ENCODE measurements around the gene SRP9. TPM values are rescaled to one million over a fixed set of nuclear protein-coding genes. Genes with fewer than 3 reads are reported as not detected.
"Not testable (repeated sequence)": the region's sequence is repeated elsewhere in the genome, so short reads cannot be mapped to it uniquely, and the experiment has no call there.

SRP9 gene
- total RNA-seq, 2 experiments from 2014 or later: 275 to 304 TPM

DNA sequence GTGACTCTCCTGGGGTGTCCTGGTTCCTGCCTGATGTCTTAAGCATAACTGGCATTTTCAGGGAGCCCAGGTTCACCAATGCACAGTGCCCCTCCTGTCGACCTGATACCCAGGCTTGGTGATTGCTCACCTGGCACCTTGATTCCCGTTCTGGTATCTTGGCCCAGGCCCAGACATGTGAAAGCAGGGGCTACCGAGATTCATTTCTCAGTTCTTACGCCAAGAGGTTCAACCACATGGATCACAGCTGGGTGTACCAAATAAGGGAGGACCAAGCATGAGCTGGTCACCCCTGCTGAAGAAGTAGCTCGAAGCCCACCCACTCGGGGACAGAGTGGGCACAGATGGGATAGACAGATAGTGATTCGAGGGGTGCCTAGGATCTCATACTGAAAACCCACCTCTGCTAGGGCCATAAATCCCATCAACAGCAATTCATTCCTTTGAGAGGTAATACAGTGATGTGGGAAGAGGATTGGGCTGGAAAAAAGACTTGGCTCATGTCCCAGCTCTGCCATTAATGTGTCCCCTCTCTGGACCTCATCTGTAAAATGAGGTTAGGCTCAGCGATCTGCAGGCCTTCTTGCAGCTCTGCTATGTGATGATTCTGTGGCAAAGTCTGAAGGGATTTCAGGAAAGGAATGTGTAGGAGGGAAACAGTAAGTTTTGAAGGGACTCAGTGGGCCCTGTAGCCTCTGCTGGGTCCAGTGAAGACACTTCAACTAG, 35.0 kb downstream of the SRP9 start:
- ATAC-seq: no peak
- Mint-ChIP-seq H3K36me3 (ENCODE audit: low read depth) (no peaks in the 10 kb centered on the region), H3K9me3 (no peaks in the 10 kb centered on the region), H3K4me3 (no peak overlapping the region), H3K27ac (no peak overlapping the region), H3K4me1 (ENCODE audit: low read depth) (peaks cover 13% of the 10 kb centered on the region), H3K27me3 (no peaks in the 10 kb centered on the region)
- POLR2A ChIA-PET: interaction anchor here (0.7 to 0.9 kb wide), 2 partner anchors 35 to 99 kb away, joined by 3 read pairs; partner anchors contain the start of gene SRP9
- TF ChIP-seq, protein P1, sequence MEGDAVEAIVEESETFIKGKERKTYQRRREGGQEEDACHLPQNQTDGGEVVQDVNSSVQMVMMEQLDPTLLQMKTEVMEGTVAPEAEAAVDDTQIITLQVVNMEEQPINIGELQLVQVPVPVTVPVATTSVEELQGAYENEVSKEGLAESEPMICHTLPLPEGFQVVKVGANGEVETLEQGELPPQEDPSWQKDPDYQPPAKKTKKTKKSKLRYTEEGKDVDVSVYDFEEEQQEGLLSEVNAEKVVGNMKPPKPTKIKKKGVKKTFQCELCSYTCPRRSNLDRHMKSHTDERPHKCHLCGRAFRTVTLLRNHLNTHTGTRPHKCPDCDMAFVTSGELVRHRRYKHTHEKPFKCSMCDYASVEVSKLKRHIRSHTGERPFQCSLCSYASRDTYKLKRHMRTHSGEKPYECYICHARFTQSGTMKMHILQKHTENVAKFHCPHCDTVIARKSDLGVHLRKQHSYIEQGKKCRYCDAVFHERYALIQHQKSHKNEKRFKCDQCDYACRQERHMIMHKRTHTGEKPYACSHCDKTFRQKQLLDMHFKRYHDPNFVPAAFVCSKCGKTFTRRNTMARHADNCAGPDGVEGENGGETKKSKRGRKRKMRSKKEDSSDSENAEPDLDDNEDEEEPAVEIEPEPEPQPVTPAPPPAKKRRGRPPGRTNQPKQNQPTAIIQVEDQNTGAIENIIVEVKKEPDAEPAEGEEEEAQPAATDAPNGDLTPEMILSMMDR (IDR thresholded peaks at IDR 0.05): no peak
- no peak for DNase-seq
- intact Hi-C loops (cut with micrococcal nuclease): no loop called here
- CTCF ChIA-PET: interaction anchor here (1.0 to 1.1 kb wide), 2 partner anchors 35 to 338 kb away, joined by 3 to 5 read pairs; partner anchors contain the start of gene SRP9

DNA sequence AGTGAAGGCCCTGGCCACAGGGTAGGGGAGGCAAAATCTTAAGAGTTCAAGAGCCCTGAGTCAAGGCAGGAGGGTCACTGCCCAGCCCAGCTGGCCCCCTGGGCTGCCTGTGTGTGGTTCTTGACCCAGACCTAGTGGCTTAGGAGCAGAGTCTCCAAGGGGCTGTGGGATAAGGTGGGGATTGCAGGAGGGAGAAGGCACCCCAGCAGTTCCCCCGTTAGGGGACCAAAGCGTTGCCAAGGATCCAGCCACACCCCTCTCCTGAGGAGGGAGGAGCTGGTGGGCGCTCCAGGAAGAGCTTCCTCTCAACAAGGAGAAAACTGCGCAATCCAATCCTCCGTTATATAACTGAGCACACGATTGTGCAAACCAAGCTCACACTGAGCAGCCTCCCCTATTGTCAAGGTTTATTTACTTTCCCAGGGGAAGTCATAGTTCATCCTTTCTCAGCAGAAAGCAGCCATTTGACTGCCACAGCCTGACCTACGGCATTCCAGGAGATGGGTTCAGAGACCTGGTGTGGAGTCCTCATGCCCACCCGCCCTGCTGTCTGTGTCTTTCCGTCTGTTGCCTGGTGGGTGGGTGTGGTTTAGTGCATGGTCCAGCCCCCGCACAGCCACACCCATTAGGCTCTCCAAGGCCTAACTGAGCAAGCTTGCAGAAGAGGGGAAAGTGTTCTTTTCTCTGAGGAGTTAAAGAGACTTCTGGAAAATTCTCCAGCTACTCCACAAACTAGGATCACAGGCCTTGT, 35.8 kb downstream of the SRP9 start:
- intact Hi-C loops (cut with micrococcal nuclease): no loop called here
- TF ChIP-seq, protein P1 (IDR thresholded peaks at IDR 0.05): no peak
- Mint-ChIP-seq H3K9me3 (no peaks in the 10 kb centered on the region), H3K27me3 (no peaks in the 10 kb centered on the region), H3K4me3 (no peak overlapping the region), H3K36me3 (ENCODE audit: low read depth) (no peaks in the 10 kb centered on the region), H3K4me1 (ENCODE audit: low read depth) (peaks cover 17% of the 10 kb centered on the region), H3K27ac (no peak overlapping the region)
- ChIA-PET CTCF (interaction anchor here (1.0 to 2.5 kb wide), 3 partner anchors 36 to 339 kb away, joined by 3 to 6 read pairs (median 5); partner anchors contain the start of gene SRP9), POLR2A (interaction anchor here (0.7 to 1.2 kb wide), 4 partner anchors 35 to 110 kb away, joined by 3 read pairs; partner anchors contain the start of genes PYCR2 and SRP9)
- DNase-seq (peak; percentile 30), ATAC-seq (no peak)

DNA sequence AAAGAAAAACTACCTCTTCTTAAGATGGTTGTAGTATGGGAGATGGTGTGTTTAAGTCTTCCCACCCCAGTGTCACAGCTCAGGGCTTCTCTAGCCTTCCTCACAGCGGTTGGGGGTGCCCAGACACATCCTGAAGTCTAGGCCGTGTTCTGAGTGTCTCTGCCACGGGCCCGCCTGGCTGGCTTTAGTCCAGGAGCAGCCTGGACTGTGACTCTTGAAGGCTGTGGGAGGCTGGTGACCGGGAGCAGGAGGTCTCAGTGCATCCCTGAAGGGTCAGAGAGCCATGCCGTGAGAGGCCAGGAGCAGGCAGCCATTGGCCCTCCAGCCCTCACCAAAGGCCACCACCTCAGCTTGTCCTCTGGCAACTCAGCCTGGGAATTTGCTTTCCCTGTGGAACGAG, 36.8 kb downstream of the SRP9 start:
- Mint-ChIP-seq H3K9me3 (no peaks in the 10 kb centered on the region), H3K4me3 (no peak overlapping the region), H3K4me1 (ENCODE audit: low read depth) (peaks cover 14% of the 10 kb centered on the region), H3K27me3 (no peaks in the 10 kb centered on the region), H3K27ac (no peak overlapping the region), H3K36me3 (ENCODE audit: low read depth) (no peaks in the 10 kb centered on the region)
- TF ChIP-seq, protein P1 (IDR thresholded peaks at IDR 0.05): no peak
- ATAC-seq: no peak
- DNase-seq: no peak
- intact Hi-C loops (cut with micrococcal nuclease): no loop called here
- CTCF ChIA-PET: interaction anchor here (2.5 kb wide), 1 partner anchor 340 kb away, joined by 6 read pairs; no protein-coding TSS in a partner anchor
- POLR2A ChIA-PET: interaction anchor here (1.1 to 1.2 kb wide), 2 partner anchors 47 to 109 kb away, joined by 3 read pairs; partner anchors contain the start of gene PYCR2

DNA sequence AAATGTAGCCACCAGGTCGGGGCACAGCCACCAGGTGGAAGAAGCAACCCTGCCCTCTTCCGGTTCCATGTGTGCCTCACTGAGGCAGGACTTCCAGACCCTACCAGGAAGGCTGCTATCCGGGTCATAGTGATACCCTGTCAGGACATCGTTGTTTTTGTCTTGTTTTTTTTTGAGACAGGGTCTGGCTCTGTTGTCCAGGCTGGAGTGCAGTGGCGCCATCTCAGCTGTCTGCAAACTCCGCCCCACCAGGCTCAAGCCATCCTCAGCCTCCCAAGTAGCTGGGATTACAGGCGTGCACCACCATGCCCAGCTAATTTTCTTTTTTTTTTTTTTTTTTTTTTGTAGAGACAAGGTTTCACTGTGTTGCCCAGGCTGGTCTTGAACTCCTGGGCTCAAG, 37.5 kb downstream of the SRP9 start:
- H3K9me3 Mint-ChIP-seq; H3K36me3 Mint-ChIP-seq (ENCODE audit: low read depth); ATAC-seq; H3K27me3 Mint-ChIP-seq; DNase-seq; intact Hi-C loops (cut with micrococcal nuclease); H3K4me3 Mint-ChIP-seq; H3K4me1 Mint-ChIP-seq (ENCODE audit: low read depth); POLR2A ChIA-PET; H3K27ac Mint-ChIP-seq: not testable (repeated sequence)
- CTCF ChIA-PET: interaction anchor here (2.5 kb wide), 1 partner anchor 340 kb away, joined by 6 read pairs; no protein-coding TSS in a partner anchor

DNA sequence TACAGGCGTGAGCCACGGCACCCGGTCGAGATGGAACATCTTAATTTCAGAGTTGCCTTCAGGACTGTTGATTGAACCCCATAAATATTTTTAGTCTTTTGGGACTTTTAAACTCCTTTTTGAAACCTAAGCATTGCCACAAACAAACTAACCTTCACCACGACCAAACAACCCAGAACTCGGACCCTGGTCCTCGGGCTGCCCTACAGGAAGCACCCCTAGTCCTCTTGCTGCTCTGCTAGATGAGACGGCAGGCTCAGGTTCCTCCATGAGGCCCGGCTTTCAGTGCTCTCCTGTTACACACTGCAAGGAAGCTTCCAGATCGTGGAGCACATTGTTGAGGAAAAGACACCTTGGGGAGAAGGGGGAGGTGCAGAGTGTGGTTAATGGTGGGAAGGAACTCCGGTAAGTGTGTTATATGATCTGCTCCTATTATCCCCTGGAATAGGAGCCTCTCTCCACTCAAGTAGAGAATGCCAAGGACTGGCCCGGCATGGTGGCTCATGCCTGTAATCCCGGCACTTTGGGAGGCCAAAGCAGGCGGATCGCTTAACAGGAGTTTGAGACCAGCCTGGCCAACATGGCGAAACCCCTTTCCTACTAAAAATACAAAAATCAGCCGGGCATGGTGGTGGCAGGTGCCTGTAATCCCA, 38.0 kb downstream of the SRP9 start:
- Mint-ChIP-seq H3K4me3 (no peak overlapping the region), H3K36me3 (ENCODE audit: low read depth) (no peaks in the 10 kb centered on the region)

More for the DNA sequence above, 38.0 kb downstream of the SRP9 start:
- Mint-ChIP-seq H3K27ac (no peak overlapping the region), H3K9me3 (no peaks in the 10 kb centered on the region), H3K4me1 (ENCODE audit: low read depth) (peaks cover 6% of the 10 kb centered on the region), H3K27me3 (no peaks in the 10 kb centered on the region)
- POLR2A ChIA-PET: no interaction called here
- TF ChIP-seq, protein P1 (IDR thresholded peaks at IDR 0.05): no peak
- DNase-seq: no peak
- no peak for ATAC-seq
- intact Hi-C loops (cut with micrococcal nuclease): no loop called here
- CTCF ChIA-PET: interaction anchor here (0.6 to 2.5 kb wide), 2 partner anchors 87 to 341 kb away, joined by 3 to 6 read pairs; no protein-coding TSS in a partner anchor
